ENCODE data around the gene TSPAN3.

Gene TSPAN3

DNA sequence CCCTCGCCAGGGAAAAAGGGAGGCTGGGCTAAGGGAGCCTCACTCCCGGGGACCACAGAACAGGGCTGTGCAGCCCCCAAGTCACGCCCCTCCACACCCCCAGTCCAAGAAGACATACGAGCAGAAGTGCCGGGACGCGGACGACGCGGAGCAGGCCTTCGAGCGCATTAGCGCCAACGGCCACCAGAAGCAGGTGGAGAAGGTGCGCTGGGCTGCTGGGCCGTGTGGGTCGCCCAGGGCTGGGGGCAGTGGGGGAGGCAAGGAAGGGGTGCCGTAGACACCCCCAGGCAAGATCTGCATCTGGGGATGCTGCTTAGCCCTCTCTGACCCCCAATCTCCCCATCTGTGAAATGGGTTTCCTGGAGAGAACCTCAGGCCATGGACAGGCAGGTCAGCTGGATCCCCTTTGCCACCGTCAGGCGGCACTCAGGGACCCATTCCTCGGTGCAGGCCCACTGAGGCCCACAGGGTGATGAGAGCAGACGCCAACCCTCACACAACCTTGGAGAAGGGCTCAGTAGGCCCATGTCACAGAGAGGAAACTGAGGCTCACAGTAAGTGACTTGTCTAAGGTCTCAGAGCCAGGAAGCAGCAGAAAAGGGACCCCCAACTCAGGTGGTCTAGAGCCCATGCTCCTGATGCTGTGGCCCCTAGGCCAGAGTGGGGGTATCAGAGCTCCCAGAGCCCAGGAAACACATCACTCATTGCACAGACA is 42.3 kb downstream of the TSPAN3 start:
- no peak overlapping the region for H3K27ac ChIP-seq
- TF ChIP-seq, protein P1, sequence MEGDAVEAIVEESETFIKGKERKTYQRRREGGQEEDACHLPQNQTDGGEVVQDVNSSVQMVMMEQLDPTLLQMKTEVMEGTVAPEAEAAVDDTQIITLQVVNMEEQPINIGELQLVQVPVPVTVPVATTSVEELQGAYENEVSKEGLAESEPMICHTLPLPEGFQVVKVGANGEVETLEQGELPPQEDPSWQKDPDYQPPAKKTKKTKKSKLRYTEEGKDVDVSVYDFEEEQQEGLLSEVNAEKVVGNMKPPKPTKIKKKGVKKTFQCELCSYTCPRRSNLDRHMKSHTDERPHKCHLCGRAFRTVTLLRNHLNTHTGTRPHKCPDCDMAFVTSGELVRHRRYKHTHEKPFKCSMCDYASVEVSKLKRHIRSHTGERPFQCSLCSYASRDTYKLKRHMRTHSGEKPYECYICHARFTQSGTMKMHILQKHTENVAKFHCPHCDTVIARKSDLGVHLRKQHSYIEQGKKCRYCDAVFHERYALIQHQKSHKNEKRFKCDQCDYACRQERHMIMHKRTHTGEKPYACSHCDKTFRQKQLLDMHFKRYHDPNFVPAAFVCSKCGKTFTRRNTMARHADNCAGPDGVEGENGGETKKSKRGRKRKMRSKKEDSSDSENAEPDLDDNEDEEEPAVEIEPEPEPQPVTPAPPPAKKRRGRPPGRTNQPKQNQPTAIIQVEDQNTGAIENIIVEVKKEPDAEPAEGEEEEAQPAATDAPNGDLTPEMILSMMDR (IDR thresholded peaks at IDR 0.05), result no peak
- no peak for TF ChIP-seq ZFX (IDR thresholded peaks at IDR 0.05; ENCODE audit: borderline replicate concordance)

DNA sequence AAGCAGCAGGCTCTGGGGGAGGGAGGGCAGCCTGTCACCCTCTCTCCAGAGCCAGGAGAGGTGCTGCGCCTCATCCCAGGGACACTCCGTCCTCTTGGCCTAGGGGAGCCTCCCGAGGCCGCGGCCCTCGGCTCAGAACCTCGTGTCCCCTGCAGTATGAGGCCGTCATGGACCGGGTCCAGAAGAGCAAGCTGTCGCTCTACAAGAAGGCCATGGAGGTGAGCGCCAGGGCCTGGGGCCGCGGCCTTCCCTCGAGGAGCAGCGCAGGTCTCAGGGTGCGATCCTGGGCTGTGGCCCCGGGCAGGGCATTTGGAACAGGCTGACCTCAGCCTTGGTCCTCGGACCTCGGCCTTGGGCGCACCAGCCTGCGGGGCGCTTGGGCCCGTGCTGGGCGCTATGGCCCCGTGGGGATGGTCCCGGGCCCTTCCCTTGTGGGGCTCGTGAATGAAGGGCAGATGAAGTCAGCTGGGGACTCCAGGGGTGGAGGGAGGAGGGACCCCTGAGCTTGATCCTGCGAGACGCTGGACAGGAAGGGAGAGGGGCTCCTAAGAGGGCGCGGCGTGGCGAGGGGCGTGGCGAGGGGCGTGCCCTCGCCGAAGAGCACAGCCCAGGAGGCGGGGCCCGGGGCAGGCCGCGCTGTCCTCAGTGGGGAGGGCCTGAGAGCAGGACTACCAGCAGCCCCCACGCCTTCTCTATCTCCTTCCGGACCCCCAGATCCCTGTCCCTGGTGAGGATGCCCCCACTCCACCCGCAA is 43.0 kb downstream of the TSPAN3 start:
- H3K27ac ChIP-seq, result no peak overlapping the region
- no peak for TF ChIP-seq ZFX (IDR thresholded peaks at IDR 0.05; ENCODE audit: borderline replicate concordance)
- TF ChIP-seq, protein P1 (IDR thresholded peaks at IDR 0.05), result no peak

- TF ChIP-seq, protein P1 (IDR thresholded peaks at IDR 0.05), result no peak
- no peak for TF ChIP-seq ZFX (IDR thresholded peaks at IDR 0.05; ENCODE audit: borderline replicate concordance)
- no peak overlapping the region for H3K27ac ChIP-seq
Observed at GRCh38 chr15:77027111-77027696, 43.7 kb downstream of the TSPAN3 start.

DNA sequence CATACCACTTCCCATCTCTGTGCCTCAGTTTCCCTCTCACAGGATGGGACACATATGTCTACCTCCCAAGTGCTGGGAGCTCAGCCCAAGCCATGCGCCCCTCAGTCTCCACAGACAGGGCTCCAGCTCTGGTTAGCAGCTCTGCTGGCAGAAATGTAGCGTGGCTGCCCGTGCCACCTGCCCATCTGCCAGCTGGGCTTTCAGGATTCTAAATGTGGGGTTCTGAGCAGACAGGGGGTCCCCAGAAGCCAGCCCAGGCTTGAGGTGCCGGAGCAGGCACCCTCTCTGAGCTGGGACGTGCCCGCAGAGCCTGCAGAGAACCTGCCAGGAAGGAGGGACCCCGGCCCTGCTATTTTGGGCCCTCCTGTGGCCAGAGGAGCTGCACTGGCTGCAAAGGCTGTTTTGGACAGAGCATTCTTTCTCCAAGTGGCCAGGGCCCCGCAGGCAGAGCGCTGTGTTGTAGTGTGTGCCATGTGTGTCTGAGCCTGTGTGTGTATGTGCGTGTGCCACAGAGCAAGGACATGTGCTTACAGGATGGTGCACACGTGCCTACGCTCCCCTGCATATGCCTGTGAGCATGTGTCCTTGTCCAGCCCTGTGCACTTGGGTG is 44.3 kb downstream of the TSPAN3 start:
- H3K27ac ChIP-seq, result no peak overlapping the region
- TF ChIP-seq, protein P1 (IDR thresholded peaks at IDR 0.05), result no peak
- TF ChIP-seq ZFX (IDR thresholded peaks at IDR 0.05; ENCODE audit: borderline replicate concordance), result no peak

- H3K27ac ChIP-seq, result no peak overlapping the region
- TF ChIP-seq ZFX (IDR thresholded peaks at IDR 0.05; ENCODE audit: borderline replicate concordance), result no peak
- TF ChIP-seq, protein P1 (IDR thresholded peaks at IDR 0.05), result no peak
Observed at GRCh38 chr15:77025941-77026411, 44.9 kb downstream of the TSPAN3 start.

GRCh38 chr15:77025083-77025901 is 45.6 kb downstream of the TSPAN3 start:
- TF ChIP-seq, protein P1 (IDR thresholded peaks at IDR 0.05), result no peak
- no peak for TF ChIP-seq ZFX (IDR thresholded peaks at IDR 0.05; ENCODE audit: borderline replicate concordance)
- H3K27ac ChIP-seq, result no peak overlapping the region
